PC-9 (cell line): ENCODE measurements around the gene TPST2.

Experiments used
- CTCF ChIP-seq: fragments of 200-600 bp; sonication (generic); conservative IDR thresholded peaks from 2 replicates; pipeline ENCODE4 v1.6.1; 2017; ENCODE audit warnings: mixed run types, antibody characterized with exemption, mild to moderate bottlenecking, moderate library complexity
- EZH2 ChIP-seq: fragments of 200-600 bp; sonication (generic); IDR thresholded peaks from 2 replicates; pipeline ENCODE4 v1.8.0; 2017; ENCODE audit warnings: antibody characterized with exemption, low read depth

DNA sequence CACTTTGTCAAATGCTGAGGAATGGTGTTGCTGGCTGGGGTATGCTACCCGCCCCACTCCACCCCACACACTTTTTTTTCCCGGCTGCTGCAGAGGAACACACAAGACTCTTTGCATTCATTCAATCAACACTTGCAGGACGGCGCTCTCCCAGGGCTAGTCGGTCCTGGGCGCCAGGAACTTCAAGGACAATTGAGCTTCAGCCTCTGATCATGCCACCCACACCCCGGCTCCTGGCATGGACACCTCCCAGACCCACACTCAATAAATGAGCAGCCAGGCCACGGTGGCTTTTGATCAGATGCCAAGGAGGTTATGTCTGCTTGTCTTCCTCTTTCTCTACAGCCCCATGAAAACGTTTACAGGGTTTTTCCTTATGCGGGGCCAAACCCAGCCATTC is 19.8 kb downstream of the TPST2 start:
- TF ChIP-seq CTCF (no peak), EZH2 (no peak)
